Activated CD8-positive, alpha-beta memory T cell treated with anti-CD3 and anti-CD28 coated beads for 1 hour (primary cell): ENCODE measurements around the gene FSIP1.

Source experiments
- DNase-seq, 2 donors: peaks; one replicate each; pipeline ENCODE4 v3.0.0-alpha.2; 2020; ENCODE audit warnings: low read depth in 1 of 2; ENCODE audit errors: extremely low read depth in 1 of 2

FSIP1 gene

DNA sequence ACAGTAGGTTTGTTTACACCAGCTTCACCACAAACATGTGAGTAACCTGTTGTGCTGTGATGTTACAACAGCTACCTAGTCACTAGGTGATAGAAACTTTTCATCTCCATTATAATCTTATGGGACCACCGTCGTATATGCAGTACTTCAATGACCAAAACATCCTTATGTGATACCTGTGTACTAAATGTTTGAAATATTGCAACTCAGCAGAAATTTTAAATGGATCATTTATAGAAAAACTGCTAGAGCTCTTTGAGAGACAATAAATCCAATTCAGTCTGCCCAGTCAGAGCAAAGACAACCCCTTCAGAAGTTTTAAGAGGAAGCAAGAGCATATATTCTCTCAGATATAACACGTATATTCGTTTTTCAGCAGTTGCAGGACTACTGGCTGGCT, 128.3 kb downstream of the FSIP1 start:
- no peak for DNase-seq

DNA sequence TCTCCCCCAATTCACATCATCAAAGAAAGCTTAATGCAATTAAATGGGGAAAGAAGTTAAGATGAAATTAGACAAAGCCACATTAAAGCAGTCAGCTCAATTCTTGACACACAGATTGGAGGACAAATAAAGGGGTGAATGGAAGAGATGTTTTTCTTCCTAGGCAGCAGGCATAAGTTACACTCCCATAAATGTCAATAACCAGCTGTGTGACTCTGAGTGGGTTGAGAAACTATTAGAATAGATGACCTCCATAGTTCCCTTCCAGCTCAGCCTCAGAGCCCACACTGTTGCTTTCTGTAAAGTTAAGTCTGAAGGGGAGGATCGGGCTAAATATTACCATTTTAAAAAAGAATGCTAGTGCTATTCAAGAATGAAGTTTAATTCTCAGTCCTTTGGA, 130.8 kb downstream of the FSIP1 start:
- no peak for DNase-seq

DNA sequence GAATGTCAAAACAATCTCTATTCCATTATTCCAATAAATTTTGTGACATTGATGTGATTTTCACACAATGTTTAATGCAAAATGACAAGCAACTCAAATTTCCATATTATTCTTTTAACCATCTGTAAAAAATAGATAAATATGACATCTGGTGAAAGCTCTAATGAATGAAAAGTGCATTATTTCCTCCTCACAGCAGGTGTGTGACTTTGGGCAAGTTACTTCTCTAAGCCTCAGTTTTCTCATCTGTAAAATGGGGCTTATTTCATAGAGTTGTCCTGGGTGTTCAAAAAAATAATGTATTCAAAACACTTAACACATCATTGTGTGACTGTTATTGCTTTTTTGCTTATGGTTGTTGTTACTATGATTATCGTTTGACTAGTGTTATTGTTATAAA, 131.3 kb downstream of the FSIP1 start:
- no peak for DNase-seq

DNA sequence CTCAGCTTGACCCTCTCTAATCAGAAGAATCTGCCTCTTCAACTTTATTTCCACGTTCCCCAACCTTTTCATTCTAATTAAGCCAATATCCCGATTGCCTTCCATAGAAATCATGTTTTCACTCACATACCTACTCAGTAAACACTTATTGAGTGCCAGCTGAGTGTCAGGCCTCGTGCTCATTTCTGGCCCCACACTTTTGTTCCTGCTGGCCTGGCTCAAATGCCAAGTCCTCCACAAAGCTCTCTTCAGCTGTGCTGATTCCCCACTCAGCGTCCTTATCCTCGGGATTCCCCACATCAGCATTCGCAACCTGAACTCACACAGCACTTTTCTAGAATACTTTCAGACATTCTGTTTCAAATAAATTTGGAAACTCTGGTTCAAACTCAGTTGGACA, 132.9 kb downstream of the FSIP1 start:
- no peak for DNase-seq

DNA sequence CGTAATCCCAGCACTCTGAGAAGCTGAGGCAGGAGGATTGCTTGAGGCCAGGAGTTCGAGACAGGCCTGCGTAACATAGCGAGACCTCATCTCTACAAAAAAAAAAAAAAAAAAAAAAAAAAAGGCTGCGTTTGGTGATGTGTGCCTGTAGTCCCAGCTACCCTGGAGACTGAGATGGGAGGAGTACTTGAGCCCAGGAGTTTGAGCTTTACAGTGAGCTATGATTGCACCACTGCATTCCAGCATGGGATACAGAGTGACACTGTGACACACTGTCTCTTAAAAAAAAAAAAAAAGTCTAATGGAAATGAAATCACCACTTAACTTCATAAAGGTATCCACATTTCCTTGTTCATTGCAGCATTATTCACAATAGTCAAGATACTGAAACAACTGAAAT, 136.2 kb downstream of the FSIP1 start:
- no peak for DNase-seq

DNA sequence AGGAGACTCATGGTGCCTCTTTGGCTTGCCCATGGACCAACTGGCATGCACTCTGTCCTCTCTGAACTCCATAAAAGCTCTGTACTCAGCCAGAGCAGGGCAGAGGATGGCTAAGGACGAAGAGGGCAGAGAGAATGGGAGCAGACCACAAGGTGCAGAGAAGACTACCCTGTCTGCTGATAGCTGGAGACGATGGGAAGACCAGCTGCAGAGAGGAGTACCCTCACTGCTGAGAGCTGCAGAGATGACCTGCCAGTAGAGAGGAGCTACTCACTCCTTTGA, 136.7 kb downstream of the FSIP1 start:
- no peak for DNase-seq

DNA sequence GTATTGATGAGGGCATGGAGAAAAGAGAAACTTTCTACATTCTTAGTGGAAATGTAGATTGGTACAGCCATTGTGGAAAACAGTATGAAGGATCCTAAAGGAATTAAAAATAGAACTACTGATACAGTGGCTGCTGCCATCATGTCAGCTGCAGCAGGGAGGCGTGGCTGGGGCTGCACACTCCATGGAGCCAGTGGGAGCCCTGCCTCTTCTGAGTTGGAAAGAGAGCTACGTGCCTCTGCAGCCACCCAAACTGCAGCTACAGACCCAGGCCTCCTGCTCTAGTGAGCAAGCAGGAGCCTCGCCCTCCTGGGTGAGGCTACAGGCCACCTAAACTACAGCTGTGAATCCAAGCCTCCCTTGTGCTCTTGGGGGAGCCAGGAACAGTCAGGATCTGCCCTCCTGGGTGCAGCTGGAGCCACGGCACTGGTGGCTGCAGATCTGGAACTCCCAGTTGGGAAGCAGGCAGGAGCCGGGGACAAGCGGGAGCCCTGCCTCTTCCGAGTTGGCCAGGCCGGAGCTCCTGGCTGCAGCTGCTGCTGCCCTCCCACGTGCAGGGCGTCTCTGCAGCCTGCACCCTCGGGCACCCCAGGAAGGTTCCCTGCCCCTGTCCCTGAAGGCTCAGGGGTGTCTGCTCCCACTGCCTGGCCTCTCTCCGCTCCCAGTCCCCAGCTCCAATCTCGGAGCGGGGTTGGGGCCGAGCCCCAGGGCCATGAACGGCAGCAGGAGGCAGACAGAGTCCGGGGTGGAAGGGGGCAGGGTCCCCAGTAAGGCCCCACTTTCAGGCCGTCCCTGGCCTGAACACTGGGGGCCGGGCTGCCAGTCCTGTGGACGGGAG, 137.3 kb downstream of the FSIP1 start:
- DNase-seq: no peak

DNA sequence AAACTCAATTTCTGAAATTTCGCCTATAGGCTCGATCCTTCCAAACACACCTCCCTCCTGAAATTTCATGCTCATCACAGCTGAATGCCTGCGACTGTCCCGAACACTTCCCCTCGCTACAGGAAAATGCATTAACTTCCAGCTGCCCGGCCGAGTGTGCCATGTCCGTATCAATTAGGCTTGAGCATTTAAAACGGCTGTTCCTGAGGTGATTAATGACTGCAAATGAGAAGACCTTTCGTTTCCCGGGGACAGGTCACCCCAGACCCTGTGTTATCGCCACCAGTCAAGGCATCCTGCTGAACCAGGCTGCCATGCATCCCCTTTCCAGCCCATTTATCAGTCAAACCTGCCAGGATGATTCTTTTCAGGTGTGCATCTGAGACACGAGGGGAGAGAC, 138.5 kb downstream of the FSIP1 start:
- no peak for DNase-seq

DNA sequence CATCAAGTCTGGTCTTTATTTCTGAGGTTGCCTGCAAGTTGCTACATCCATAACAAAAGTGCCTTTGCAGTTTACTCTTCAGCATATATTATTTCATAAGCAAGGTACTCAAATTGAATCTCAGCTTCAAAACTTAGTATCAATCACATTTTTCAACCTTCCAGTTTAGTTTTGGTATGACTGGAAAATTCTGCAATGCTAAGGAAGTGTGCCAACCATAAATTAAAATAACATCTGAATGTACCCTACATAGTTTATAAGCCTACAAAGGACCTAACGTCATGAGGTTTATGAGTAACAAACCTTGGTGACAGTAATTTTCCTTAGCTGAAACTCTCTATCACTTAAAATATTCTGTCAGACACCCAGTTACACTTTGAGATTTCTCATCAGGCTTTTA, 138.9 kb downstream of the FSIP1 start:
- DNase-seq: no peak

DNA sequence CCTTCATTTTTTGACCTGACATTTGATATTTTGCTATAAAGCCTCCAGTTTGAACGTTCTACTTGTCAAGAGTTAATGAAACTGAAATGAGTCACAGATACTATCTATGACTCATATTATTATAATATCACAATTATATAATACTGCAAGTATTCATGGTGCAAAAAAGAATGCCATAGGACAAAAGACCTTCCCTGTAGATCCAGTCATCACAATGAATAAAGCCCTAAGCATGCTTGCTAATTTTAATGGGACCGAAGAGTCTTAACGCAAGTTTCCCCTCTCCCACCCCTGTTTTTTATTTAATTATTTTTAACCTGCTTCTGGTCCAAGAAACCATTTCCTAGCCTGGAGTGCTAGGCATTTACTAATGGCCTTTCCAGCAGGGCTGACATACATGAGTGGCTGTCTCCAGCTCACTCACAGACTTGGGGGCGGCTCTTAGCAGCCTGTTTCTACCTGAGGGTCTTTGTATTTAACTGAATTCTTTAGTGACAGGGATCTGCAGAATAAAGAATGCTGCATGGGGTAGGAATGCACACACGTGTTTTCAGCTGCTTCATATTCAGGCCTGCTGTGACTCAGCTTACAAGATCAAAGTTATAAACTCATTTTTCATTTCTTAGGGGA, 140.5 kb downstream of the FSIP1 start:
- DNase-seq: no peak

DNA sequence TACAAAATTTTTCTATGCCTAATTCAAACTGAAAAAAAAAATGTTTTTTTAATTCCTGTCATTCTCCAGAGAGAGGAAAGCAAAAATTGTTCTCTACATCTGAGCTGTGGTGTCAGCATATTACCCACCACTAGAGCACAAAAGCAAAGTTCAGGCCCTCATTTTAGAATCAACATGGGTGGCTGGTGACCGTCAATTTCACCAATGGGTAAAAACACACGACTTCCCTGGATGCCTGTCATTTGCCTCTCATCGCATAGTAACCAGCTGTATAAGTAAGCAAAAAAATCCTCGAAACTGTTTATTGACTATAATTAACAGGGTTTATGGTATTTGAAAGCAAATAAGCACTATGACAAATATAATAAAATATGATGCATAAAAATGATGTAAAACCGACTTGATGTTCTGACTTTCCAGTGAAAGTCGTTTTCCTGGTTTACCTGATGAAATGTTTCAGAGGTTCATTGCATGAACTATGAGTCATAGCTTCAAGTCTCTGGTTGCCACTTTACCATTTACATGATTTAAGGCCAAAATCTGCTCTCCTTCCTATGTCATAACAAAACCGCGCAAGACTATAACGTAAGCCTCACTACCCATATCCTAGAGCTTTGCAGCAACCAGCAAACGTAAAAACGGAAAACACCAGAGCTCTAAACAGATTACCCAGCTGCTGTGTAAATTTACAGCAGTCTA, 141.3 kb downstream of the FSIP1 start:
- DNase-seq: no peak

DNA sequence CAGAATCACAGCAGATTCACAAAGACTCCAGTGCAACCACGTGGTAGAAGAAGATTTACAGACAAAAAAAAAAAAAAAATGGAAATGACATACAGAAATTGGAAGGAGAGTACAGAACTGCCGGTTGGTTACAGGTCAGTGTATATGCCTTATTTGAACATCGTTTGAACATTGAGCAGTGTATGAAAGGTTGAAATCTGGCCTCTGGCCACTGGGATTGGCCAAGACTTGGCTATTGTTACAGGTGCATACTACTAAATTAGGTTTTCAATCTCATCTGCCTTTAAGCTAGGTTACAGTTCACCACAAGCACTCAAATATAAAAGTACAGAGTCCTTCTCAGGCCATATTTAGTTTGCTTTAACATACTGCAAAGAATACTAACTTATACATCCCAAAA, 142.0 kb downstream of the FSIP1 start:
- no peak for DNase-seq

DNA sequence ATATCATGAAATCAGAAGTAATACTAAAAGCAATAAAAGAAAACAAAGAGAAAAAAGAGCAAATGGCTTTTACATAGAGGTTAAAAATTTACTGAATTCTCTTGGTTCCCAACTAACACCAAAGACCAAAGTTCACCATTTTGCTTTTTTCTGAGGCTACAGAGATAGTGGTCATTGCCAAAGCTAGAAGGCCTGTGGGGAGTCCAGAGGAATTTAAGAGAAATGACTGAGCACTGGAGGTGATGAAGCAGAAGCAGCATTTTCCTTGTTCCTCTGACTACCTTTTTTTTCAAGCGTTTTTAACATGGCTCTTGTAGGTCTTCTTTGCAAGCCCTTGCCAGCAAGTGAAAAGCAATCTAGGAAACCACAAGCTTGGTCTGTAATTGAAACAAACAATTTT, 143.6 kb downstream of the FSIP1 start:
- DNase-seq: no peak

DNA sequence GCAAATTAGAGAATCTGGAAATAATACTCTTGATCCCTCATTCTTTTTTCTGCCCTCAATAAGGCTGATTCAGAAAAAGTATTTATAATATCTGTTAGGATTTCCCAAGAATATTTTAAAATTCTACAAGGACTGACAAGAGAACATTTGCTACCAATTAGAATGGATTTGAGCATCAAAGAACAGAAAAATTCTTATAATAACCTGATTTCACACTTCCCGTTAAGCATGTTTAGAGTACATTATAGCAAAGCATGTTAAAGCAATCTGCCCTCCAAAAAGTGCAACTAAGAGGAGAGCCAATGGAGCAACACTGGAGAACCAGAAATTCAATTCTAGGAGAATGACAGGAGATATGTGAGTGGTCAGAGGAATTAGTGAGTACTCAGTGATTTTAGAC, 144.6 kb downstream of the FSIP1 start:
- DNase-seq: no peak

DNA sequence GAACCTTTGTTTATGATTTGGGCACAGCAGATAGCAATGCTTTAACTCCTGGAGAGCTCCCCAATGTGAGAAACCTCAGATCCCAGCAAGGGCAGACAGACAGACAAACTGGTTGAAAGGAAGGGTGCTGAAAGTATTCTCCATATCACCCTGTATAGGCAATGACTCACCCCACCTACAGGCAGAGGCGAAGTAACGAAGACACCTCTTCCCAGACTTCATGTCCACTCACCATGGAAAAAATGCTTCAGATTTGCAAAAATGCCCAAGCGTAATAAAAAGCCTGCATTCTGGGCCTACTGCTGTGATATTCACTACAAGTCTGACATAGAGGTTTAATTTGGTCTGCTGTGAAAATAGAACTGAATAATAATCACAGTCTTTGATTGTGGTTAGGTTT, 151.3 kb downstream of the FSIP1 start:
- no peak for DNase-seq

DNA sequence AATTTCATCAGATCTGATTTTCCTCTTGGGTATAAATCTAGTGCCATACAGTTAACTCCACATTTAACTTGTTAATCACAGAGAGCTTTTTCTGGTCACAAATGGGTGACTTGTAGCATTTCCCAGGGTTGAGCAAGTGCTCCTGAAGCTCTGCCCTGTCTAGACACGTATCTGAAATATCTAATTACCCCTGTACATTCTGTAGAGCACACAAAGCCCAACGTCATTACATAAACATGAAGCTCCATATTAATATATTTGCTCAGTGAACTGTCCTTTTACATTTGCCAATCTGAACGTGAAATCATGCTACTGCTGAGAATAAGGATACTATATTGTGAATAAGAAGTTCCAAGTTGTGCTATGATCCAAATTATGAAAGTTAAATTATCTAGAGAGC, 152.7 kb downstream of the FSIP1 start:
- no peak for DNase-seq

DNA sequence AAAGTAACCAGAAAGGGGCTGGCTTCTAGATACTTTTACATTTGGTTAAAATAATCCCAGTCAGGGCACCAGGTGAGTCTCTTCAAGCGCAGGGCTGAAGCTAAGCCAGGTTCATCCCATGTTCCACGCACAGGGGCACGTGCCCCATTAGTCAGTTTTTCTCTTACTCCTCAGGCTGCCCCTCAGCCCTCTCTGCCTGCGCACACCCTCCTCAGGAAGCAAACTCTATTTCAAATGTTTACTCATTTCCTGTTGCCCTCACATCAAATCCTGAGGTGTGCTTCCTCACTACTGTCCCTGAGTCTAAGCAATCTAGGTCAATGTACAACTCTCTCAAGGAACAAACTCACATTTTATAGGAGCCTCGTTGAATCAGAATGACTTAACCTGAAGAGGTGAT, 153.3 kb downstream of the FSIP1 start:
- DNase-seq: peak; percentile 19 to 49

DNA sequence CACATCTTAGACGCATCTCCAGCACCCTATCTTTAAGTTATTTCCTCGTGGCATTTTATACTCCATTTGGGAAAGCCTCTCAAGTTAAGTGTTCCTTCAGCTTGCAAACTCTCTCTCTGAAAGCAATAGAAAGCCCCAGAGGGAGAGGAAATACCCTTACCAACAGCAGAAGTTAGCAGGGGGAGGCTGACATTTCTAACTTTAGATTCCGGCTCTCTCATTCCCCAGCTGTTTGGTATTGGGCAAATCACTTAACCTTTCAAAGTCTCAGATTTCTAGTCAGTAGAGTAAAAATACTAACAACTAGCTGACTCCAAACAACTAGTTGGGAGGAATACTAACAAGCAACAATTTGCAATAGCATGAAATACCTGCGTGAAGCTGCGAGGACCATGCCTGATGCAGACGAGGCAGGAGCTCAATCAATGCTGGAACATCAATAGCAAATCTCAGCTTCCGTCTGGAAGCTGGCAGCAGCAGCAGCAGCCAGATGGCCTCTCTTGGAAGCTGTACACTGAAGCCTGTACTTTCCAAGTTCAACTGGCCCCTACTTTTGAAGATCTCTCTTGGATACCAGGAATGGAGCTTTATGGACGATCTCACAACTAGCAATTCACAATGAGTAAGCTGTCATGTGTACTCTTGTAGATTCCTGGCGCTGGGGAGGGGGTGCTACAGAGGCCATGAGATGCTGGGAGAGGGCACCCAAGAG, 153.9 kb downstream of the FSIP1 start:
- no peak for DNase-seq

DNA sequence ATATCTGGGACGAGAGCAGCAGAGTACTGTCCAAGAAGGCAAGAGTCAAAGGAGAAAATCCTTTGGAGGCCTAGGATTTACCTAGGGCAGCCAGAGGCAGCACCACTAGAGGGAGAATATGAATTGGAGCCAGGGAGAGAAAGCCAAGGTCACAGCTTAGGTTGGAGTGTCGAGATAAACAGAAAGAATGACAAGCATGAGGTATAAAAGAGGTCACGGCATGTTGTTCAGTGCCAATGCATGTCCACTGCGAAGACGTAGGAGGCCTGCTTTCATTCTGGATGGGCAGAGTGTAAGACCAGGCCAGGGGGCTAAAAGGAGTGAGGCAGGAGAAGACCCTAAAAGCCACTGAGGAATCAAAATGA, 154.5 kb downstream of the FSIP1 start:
- DNase-seq: no peak

DNA sequence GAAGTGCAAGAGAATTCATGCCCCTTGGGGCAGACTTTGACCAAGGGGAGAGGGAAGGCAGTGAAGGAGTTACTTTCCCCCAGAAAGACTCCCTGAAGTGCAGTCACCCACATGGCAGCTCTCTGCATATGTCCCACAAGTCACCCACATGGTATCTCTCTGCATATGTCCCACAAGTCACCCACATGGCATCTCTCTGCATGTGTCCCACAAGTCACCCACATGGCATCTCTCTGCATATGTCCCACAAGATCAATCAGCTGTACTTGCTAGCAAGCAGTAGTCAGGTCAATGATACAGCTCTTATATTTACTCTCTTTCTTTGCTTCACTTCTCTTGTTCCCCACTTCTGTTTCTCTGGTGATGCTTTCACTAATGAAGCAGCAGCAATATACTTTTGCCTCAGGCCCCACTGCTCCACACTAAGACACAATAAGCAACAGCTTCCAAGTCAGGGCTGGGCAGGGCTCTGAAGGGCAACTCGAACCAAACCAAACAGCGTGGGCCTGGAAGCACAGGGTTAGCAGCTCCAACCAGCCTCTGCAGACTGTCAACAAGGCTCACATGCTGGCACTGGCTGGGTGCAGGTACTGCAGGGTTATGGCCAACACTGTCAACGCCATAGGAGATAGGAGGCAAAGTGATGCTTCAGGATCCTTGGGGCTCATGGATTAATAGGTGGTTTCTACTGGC, 155.0 kb downstream of the FSIP1 start:
- no peak for DNase-seq

DNA sequence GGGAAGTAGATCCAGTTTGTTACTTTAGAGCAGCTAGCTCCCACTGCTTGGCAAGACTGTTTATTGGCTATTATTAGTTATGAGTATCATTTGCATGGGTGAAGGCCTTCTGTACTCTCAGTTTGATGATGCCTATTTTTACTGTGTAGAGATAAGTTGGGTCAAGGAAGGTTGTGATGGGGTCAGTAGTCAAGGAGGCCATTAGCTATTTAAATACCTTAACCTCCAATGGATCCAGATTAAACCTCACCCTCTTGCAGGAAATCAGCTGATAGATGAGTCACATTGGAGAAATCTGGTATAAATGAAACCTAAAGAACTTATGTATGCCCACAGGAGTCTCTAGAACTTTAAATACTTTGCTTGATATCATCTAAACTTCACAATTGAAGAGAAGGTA, 156.8 kb downstream of the FSIP1 start:
- DNase-seq: no peak
